SHP77 (cell line): Measurements from ENCODE around the gene MAGI1.

Experiments used
- DNase-seq, 2 experiments: peaks; one replicate each; lab custom pipeline; 2025; lab: John Stamatoyannopoulos, UW

Gene MAGI1

DNA sequence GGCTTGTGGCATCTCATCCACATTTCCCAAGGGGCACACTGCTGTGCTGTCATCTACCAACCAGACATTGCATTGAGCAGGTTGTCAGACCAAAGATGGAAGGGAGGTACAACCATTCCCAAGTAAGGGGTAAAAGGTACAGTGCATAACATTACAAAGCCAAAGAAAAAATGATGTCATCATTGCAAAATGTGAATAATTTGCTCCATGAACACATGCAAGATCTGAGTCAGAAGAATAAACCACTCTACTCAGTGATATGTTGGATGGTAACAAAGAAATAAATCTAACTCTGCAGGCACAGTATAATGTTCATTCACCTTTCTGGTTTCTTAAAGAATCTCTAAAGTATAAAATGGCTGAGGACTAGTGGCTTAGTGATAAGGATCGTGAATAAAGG is 202.7 kb downstream of the MAGI1 start:
- DNase-seq: no peak

DNA sequence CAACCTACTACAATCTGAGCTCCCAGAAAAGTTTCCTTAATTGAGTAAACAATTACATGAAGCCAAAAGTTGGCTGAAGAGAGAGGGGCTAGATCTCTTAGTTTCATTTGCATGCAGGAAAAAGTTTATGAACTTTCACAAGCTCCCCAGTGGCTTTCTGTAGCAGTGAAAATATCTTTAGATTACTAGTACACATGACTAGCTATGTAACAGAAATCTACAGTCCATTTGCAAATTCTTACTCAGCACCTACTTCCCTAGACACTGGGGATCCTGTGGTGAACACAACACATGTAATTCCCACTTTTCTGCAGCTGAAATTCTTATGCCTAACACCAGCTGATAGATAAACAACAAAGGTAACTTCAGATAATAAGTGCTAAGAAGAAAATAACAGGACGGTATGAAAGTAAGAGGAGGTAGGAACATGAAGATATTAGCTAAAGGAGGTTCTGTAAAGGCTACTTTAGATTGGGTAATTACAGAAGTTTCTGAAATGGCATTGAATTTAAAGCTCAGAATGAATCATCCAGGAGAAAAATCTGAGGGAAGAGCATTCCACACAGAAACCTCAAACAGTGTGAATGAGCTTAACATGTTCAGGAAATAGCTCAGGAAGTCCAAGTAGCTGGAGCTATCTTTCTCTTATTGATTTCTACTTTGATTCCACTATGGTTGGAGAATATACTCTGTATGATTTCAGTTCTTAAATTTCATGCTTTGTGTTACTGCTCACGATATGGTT is 204.8 kb downstream of the MAGI1 start:
- no peak for DNase-seq

DNA sequence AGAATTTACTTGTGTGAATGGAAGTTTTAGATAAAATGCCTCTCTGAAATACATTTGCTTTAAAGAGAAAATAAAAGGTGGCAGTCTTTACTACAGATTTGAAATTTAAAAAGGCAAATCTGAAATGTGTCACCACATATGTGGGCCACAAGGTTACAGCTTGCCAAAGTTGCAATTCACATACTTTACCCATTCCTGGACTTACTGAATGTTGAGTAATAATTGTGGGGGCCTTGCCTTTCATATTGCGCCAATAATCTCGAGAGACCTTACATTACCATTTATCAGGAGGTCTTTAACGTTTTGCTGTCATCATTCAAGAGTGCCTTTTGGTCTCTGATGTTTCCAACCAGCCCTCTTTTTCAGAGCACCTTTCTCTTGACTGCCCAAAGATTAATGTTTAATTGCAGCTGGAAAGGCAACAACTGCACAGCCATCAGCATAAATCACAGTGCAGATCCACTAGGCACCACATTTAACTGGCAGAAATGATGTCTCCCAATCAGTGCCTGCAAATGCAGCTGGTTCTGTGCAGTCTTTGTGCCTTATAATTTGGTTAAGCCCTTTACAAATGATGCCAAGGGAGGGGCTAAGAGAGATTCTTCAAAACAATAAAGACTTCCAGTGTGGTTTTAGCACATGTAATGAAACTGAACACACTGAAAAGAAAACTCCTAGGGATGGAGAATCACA is 206.8 kb downstream of the MAGI1 start:
- no peak for DNase-seq

DNA sequence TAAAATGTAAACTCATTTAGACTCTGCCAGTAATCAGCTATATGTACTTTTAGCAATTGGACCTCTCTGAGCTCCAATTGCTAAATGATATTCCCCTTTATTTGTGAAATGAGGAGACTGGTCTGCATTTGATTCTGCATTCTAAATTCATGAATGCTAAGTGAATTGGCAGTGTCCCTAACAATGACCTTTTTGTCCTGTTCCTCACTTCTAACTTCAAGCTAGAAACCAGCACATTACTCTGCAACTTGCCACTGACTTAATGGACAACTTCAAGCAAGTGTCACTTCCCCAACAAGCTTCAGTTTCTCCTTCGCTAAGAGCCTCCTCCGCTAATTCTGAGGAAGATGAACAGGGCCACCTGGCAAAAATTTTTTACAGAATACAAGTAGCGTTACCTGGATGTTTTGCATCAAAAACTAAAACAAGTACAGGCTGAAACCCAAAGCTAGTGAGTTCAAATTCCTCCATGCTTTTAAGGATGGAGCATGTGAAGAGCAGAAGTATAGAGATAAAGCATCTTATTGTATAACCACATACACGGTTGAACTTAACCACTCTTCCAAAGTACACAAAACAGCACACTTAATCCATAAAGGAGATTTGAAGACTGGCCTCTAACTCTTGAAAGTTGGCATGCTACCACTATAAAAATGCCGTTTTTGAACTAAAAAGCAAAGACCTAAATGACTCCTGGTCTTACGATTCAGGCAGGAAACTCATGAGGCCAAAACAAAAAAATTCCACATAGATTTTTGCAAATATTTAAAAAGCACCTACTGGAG is 207.6 kb downstream of the MAGI1 start:
- no peak for DNase-seq

DNA sequence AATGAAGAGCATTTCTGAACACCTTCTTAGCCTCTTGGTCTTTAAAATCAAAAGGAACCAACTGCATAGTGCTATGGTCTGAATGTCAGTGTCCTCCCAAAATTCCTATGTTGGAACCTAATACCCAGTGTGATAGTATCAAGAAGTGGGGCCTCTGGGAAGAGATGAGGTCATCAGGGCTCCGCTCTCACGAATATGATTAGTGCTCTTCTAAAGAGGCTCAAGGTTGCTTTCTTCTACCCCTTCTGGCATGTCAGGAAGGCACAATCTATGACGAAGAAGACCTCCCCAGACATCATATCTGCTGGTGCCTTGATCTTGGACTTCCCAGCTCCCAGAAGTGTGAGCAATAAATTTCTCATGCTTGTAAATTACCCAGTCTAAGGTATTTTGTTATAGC is 209.5 kb downstream of the MAGI1 start:
- no peak for DNase-seq

DNA sequence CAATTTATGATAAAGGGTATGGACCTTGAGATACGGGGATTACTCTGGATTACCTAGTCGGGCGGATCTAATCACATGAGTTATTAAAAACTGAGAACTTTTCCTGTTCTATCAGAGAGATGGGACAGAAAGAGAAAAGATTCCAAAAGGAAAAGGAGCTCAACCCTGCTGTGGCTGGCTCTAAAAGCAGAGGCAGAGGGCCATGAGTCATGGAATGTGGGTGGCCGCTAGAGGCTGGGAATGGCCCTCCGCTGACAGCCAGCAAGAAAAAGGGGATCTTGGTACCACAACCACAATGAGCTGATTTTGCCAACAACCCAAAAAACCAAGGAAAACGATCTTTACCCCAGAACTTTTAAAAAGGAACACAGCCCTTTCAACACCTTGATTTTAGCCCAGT is 210.0 kb downstream of the MAGI1 start:
- DNase-seq: no peak

DNA sequence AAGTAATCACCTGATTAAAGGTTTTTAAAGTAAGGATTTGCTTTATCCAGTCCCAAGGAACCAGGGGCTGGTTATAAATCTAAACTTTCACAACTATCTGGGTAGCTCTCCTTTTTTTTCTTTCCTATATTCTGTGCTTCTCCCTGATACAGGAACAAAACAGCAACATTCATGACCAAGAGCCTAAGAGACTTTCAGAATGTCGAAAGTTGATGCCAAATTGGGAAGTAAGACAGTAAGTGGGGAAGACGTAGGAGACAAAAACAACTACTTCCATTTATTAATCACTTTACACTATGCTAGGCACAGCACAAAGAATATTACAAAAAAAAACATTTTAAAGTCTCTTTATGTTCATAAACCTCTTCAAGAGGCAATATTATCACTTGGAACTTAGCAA is 211.6 kb downstream of the MAGI1 start:
- no peak for DNase-seq

DNA sequence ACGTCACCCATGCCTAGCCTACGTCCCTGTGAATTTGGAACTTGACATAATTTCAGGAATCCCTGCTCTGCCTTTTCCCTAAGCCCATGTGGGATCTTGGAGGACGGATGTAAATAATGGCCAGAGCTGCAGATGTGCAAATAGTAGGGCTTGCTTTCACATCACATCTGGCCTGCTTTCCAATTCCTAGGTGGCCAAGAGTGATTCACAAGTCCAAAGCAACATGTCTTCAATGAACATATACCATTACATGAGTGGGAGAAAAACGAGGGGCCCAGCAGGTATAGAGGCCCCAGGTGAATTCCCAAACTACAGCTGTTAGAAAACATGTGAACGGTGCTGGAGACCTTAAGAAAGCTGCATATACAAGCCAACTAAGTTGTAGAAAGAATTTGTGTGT is 214.6 kb downstream of the MAGI1 start:
- DNase-seq: no peak

DNA sequence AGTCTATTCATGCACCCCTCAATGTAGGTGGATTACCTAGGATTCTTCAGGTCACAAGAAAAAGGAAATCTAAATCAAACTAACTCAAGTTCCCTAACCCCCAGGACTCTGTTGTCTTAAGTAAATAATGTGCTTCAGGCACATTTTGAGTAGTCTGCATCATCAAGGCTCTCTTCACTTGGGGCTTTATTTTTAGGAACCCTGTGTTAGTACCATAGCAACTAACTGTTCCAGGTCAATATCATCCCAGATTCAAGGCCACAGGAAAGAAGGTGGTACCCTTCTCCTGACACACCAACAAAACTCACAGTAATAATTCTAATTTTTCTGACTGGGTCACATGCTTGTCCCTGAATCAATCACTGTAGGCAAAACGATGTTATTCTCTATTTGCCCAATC is 218.1 kb downstream of the MAGI1 start:
- DNase-seq: no peak

DNA sequence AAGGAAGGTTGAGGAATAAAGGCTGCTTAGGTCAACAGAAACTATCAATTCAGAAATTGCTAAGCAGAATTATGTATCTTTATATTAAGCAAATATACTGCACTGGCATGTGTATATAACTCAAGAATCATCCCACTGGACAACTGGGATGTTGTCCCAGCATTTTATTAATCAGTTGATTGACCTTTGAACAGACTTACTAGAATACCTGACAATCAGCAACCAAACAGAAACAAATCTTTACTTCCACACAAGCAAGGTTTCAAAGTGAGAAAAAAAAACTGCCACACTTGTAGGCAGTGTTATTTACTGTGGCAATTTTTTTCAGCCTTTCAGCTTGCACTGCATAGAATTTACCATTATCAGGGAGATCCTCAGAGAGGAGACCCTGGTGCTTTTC is 218.8 kb downstream of the MAGI1 start:
- no peak for DNase-seq

DNA sequence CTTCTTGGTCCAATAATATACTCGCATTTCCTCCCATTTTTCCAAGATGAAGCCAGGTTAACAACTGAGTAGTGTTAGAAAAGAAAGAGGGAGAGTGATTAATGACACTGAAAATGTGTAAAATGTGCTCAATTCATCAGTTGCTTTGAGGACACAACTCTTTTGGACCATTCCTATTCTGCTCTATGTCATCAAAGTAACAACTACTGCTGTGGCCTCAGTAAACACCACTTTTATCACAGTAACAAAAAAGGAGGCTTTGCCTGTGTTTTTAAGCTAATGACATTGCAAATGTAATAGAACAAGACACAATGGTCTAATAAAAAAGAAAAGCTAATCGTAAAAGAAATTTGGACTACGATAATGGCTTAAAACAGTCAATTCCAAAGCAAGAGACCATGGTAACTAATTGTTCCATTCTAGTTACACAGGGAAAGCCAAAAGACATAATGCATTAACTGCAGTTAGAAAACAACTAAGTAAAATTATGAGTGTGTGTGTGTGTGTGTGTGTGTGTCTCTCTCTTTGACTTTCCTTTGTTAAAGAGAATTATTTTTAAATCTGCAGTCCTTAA is 221.1 kb downstream of the MAGI1 start:
- DNase-seq: no peak

DNA sequence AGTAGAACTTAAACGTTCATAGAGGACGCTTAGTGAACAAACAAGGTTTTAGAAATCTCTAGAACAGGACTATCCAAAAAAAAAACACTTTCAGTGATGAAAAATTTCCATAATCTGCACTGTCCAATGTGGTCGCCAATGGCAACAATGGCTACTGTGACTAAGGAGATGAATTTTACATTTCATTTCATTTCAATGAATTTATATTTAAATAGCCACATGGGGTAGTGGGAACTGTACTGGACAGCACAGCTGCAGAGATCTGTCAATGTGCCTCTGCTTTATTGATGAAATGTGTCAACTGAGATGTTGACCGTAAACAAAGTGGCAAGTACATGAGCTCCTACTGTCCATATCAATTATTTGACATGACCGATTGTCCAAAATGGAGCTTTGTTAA is 222.5 kb downstream of the MAGI1 start:
- DNase-seq: no peak

DNA sequence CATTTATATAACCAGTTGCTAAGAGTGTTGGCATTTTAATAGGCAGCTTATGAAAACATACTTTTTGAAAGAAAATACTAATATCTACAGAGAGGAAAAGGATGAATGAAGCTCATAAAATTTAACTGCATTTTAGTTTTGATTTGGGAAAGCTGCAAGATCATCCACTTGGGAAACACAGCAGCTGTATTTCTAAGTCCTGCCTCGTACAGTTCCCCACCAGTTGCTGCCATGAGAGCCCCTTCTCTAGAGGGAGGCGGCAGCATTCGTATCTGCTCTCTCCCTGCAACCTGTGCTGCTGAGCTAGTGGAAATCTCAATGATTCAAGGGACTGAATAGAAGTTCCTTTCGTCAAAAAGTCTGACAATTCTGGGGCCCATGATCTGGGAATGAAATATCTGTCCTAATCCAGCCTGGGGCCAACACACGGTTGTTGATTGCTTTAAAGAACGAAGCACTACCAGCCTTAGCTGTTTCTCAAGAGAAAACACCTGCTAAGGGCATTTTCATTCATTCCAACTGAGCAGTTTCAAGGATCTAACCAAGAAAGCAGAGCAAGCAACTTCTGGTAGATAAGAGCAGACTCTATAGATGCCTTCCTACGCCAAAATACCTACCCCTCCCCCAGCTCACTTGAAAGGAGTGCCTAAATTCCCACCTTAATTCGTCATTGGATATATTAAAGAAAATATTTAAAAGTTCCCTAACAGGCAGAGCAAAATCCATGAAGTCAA is 223.7 kb downstream of the MAGI1 start:
- DNase-seq: no peak

DNA sequence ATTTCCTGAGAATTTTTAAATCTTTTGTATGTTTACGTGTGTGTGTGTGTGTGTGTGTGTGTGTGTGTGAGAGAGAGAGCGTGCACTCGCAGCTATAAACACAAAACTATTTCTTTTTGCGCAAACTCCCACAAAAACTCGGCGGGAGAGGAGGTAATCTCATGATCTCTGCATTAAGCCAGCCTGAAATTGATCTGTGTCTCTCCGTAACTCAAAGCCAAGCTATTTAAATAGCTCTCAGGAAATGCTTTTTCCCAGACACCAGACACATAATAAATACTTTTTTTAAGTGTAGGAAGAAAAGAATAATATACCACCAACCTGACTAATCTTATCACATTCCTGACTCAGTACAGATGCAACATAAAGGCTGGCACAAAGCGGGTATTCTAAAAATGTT is 226.8 kb downstream of the MAGI1 start:
- no peak for DNase-seq

DNA sequence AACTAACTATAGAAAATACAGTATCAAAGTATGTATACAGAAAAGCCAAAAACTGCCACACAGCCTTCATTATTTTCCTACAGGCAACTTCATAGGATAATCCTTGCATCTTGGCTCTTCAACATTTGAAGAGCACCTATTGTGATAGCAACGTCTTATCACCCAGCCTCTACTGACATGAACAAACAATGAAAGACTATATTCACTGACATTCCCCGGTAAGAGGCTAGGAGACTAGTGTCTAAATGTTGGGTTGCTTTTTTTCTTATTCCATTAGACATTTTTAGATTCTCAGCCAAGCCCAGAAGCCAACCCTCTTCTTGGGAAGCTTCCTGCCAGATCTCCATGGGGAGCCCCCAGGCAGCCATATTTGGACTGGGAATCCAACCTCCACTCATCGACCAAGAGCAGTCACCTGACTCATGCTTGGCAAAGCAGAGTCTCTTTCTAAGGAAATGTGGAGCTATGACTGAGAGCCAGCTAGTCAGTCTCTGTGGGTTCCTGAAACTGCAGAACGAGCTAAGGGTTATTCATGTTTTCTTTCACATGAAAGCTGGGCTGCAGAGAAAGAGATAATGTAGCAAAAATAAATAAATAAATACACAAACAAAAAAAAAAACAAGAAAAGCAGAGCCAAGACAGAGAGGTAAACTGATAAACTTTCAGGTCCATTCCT is 227.5 kb downstream of the MAGI1 start:
- no peak for DNase-seq

DNA sequence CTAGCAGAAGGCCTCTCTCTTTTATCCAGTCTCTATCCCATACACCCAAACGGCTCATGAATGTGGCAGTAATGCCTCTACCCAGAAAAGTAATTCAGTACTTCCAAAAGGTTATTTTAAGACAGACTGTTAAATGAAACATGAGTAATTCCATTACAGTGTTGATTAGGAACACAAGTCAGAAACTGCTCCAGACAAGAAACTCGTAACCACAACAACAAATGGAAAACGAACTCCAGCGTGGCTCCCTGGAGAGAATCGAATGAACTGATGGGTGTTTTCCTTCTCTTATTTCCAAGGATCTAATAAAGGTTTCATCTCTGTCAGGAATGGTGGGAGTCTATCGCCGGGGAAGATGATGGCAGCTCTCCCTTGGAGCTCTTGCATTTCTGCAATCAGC is 228.4 kb downstream of the MAGI1 start:
- no peak for DNase-seq

DNA sequence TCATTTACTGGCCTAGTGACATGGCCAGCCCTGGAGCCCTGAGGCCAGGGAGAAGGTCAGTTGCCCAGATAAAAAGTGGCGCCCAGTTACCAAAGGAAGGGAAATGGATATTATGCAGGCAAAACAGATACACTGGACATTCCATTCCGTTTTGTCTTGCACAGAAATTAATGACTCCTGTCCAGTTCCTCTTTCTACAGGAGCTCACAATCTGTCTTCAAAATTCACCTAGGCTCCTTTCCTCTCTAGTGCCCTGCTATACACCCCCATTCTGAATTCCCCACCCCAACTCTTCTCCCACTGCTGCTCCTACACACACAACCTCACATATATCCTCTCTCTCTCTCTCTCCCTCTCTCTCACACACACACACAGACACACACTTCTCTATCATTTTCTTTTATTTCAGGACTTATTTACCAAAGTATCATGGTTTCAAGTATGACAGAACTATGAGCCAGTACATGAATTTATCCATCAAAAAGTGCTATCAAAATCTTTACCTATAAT is 229.0 kb downstream of the MAGI1 start:
- DNase-seq: no peak

DNA sequence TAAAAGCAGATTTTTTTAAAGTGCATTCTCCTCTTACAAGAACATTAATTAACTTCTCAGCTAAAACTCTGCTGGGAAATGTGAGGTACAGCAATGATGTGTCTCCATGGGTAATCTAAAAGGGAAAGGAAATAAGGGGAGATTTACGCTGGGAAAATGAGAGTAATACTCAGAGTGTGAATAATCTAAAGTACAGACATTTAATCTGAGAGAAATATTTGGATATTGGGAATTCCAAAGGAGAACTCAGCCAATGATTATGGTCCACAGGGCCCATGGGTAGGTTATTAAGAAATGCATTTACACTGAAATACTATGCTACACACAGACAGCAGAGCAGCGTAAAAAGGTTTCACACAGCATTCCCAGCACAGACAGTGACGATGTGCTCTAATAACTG is 229.9 kb downstream of the MAGI1 start:
- DNase-seq: no peak

DNA sequence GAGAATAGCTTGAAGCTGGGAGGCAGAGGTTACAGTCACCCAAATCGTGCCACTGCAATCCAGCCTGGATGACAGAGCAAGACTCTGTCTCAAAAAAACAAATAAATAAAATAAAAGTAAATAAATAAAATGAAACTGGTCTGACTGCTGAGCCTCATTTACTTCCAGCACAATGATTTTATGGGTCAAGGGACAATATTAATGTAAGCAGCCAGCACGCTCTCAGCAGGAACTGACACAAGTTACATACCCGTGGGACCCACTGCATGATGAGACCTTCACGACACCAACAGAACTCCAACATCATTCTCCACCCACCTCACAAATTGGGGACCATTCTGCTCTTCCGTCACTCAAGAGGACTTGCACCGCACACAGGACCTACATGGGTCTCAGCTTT is 230.3 kb downstream of the MAGI1 start:
- no peak for DNase-seq

DNA sequence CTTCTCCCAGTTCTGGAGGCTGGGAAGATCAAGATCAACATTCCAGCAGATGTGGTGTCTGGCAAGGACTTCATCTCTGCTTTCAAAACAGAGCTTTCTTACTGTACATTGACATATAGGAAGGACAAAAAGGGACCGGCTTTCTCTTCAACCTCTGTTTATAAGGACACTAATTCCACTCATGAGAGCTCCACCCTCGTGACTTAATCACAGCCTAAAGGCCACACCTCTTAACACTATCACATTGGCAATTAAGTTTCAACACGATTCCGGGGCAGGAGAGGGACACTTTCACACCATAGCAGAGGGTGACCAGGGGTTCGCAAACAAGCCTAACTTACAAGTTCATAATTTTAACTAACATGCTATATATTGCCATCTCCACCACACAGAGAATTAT is 231.5 kb downstream of the MAGI1 start:
- no peak for DNase-seq

DNA sequence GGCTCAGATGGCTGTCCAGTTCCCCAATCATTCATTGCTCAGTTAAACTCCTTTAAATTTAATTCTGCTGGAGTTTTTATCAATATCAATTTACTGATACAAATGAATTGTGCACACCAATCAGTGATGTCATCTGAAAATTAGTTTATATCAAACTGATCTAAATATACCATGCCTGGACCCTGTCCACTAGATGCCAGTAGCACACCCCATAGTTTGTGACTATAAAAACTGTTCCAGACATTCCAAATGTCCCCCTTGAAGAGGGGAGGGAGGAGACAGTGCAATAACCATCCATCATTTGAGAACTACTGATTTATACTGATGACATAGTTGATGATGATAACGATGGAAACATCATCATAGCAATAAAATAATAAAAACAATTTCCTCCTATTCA is 232.1 kb downstream of the MAGI1 start:
- no peak for DNase-seq
